HEK293 (cell line): ENCODE data around the gene VKORC1L1.

ENCODE experiments used
- BCL11B ChIP-seq: fragments of 450-650 bp; formaldehyde crosslinking; IDR thresholded peaks from 2 replicates; pipeline ENCODE4 v1.5.1; 2016; ENCODE audit warnings: low read depth, missing biosample characterization, missing genetic modification characterization
- IKZF3 ChIP-seq: fragments of 450-650 bp; IDR thresholded peaks from 2 replicates; pipeline ENCODE4 v1.5.0; 2018; ENCODE audit warnings: missing biosample characterization, mild to moderate bottlenecking, missing genetic modification characterization, moderate library complexity
- REPIN1 ChIP-seq: fragments of 450-650 bp; formaldehyde crosslinking; IDR thresholded peaks from 2 replicates; pipeline ENCODE4 v1.5.1; 2017; ENCODE audit warnings: missing biosample characterization, missing genetic modification characterization, low read depth
- SP7 ChIP-seq: fragments of 450-650 bp; formaldehyde crosslinking; IDR thresholded peaks from 2 replicates; pipeline ENCODE4 v1.5.1; 2016; ENCODE audit warnings: missing biosample characterization, missing genetic modification characterization
- WT1 ChIP-seq: fragments of 450-650 bp; formaldehyde crosslinking; IDR thresholded peaks from 2 replicates; pipeline ENCODE4 v1.5.1; 2016; ENCODE audit warnings: missing biosample characterization, missing genetic modification characterization
- ZEB2 ChIP-seq: fragments of 450-650 bp; formaldehyde crosslinking; IDR thresholded peaks from 2 replicates; pipeline ENCODE4 v1.5.1; 2016; ENCODE audit warnings: missing biosample characterization, missing genetic modification characterization
- ZFP69B ChIP-seq: fragments of 450-650 bp; formaldehyde crosslinking; IDR thresholded peaks from 2 replicates; pipeline ENCODE4 v1.5.1; 2016; ENCODE audit warnings: missing biosample characterization, missing genetic modification characterization
- ZNF10 ChIP-seq: fragments of 450-650 bp; formaldehyde crosslinking; IDR thresholded peaks from 2 replicates; pipeline ENCODE4 v1.5.1; 2017; ENCODE audit warnings: missing biosample characterization, missing genetic modification characterization
- ZNF121 ChIP-seq: fragments of 450-650 bp; formaldehyde crosslinking; IDR thresholded peaks from 2 replicates; pipeline ENCODE4 v1.5.1; 2016; ENCODE audit warnings: missing biosample characterization, missing genetic modification characterization
- ZNF133 ChIP-seq: fragments of 450-650 bp; formaldehyde crosslinking; IDR thresholded peaks from 2 replicates; pipeline ENCODE4 v1.5.1; 2016; ENCODE audit warnings: missing biosample characterization, missing genetic modification characterization
- ZNF174 ChIP-seq: fragments of 450-650 bp; formaldehyde crosslinking; IDR thresholded peaks from 2 replicates; pipeline ENCODE4 v1.5.0; 2017; ENCODE audit warnings: missing biosample characterization, mild to moderate bottlenecking, missing genetic modification characterization
- ZNF239 ChIP-seq: fragments of 450-650 bp; formaldehyde crosslinking; IDR thresholded peaks from 2 replicates; pipeline ENCODE4 v1.5.1; 2016; ENCODE audit warnings: missing biosample characterization, missing genetic modification characterization
- ZNF266 ChIP-seq: fragments of 450-650 bp; formaldehyde crosslinking; IDR thresholded peaks from 2 replicates; pipeline ENCODE4 v1.5.1; 2016; ENCODE audit warnings: missing biosample characterization, missing genetic modification characterization, low read depth
- ZNF274 ChIP-seq, 2 experiments: fragments of 200-500 bp in 1 of 2; fragments of 450-650 bp in 1 of 2; sonication (Bioruptor generic) in 1 of 2; formaldehyde crosslinking in 1 of 2; IDR thresholded peaks; 2 replicates each; pipeline versions ENCODE4 v1.5.1 to v1.6.1; 2014 to 2016; ENCODE audit warnings: borderline replicate concordance in 1 of 2, inconsistent platforms in 1 of 2, low read length in 1 of 2, missing biosample characterization in 1 of 2, missing genetic modification characterization in 1 of 2
- ZNF324 ChIP-seq: fragments of 450-650 bp; formaldehyde crosslinking; IDR thresholded peaks from 2 replicates; pipeline ENCODE4 v1.5.1; 2016; ENCODE audit warnings: missing biosample characterization, missing genetic modification characterization
- ZNF350 ChIP-seq: fragments of 450-650 bp; formaldehyde crosslinking; IDR thresholded peaks from 2 replicates; pipeline ENCODE4 v1.5.0; 2017; ENCODE audit warnings: missing biosample characterization, mild to moderate bottlenecking, missing genetic modification characterization
- ZNF391 ChIP-seq: fragments of 450-650 bp; formaldehyde crosslinking; IDR thresholded peaks from 2 replicates; pipeline ENCODE4 v1.5.1; 2016; ENCODE audit warnings: low read depth, missing biosample characterization, missing genetic modification characterization, borderline replicate concordance
- ZNF585B ChIP-seq: fragments of 450-650 bp; formaldehyde crosslinking; IDR thresholded peaks from 2 replicates; pipeline ENCODE4 v1.5.1; 2016; ENCODE audit warnings: missing biosample characterization, missing genetic modification characterization
- ZNF600 ChIP-seq: fragments of 450-650 bp; formaldehyde crosslinking; IDR thresholded peaks from 2 replicates; pipeline ENCODE4 v1.5.1; 2016; ENCODE audit warnings: missing biosample characterization, missing genetic modification characterization
- ZNF626 ChIP-seq: fragments of 450-650 bp; sonication (Bioruptor Pico); formaldehyde crosslinking; IDR thresholded peaks from 2 replicates; pipeline ENCODE4 v1.5.1; 2018; ENCODE audit warnings: missing biosample characterization, missing genetic modification characterization, inconsistent platforms
- ZNF76 ChIP-seq: fragments of 450-650 bp; formaldehyde crosslinking; IDR thresholded peaks from 2 replicates; pipeline ENCODE4; 2016; ENCODE audit warnings: low read depth, missing biosample characterization, missing genetic modification characterization, borderline replicate concordance
- ZNF776 ChIP-seq: fragments of 450-650 bp; formaldehyde crosslinking; IDR thresholded peaks from 2 replicates; pipeline ENCODE4 v1.5.0; 2017; ENCODE audit warnings: missing biosample characterization, missing genetic modification characterization, borderline replicate concordance
- TF ChIP-seq, protein P1 (sequence below): fragments of 450-650 bp; formaldehyde crosslinking; IDR thresholded peaks from 2 replicates; pipeline ENCODE4 v1.5.1; 2016; ENCODE audit warnings: missing biosample characterization, missing genetic modification characterization, borderline replicate concordance
- TF ChIP-seq, protein P2 (sequence below): fragments of 450-650 bp; formaldehyde crosslinking; IDR thresholded peaks from 2 replicates; pipeline ENCODE4 v1.5.1; 2017; ENCODE audit warnings: missing biosample characterization, missing genetic modification characterization
- TF ChIP-seq, protein P3 (sequence below): fragments of 450-650 bp; formaldehyde crosslinking; IDR thresholded peaks from 2 replicates; pipeline ENCODE4 v1.5.1; 2016; ENCODE audit warnings: missing biosample characterization, missing genetic modification characterization, borderline replicate concordance
- TF ChIP-seq, protein P4 (sequence below): sonication (generic); formaldehyde crosslinking; IDR thresholded peaks from 2 replicates; pipeline ENCODE4 v1.8.1; 2022; ENCODE audit warnings: mild to moderate bottlenecking, moderate library complexity, missing genetic modification reagents
- TF ChIP-seq, protein P5 (sequence below): fragments of 450-650 bp; formaldehyde crosslinking; IDR thresholded peaks from 2 replicates; pipeline ENCODE4 v1.5.1; 2016; ENCODE audit warnings: missing biosample characterization, missing genetic modification characterization

The VKORC1L1 gene

DNA sequence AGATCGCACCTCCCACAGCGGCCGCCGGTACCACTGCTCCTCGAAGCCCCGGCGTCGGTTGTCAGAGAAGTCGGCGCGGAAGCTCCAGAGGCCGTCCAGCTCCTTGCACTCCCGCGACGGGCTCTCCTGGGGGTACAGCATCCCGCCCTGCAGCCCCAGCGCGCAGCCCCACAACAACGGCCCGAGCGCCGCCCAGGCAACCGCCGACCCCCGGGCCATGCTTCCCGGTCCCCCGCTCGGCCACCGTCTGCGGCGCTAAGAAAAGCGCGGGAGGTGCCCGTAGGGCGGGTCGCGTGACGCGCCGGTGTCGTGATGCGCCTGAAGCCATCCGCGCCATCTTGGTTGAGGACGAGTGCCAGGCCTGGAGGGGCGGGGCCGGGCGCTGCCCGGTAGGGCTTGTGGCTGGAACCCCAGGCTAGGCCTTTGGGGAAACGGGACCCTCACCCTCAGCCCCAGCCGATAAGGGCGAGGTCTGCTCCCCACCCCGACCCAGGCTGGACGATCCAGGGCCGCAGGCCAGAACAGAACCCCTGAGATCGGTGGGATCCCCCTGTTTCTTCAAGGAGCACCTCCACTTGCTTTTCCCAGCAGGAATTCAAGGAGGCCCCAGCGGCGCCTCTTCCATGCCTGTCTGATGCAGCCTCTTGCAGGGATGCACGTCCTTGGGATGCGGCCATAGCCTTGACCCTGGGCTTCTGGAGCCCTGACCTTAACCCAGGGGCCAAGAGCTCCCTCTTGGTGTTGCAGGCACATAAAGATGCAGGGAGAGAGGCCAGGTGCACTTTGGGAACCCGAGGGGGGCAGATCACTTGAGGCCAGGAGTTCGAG lies 109.3 kb downstream of the VKORC1L1 start, which contains the start of gene GUSB (continued):
- no peak for TF ChIP-seq ZNF585B (tag by site-specific recombination)
- TF ChIP-seq, protein P1, sequence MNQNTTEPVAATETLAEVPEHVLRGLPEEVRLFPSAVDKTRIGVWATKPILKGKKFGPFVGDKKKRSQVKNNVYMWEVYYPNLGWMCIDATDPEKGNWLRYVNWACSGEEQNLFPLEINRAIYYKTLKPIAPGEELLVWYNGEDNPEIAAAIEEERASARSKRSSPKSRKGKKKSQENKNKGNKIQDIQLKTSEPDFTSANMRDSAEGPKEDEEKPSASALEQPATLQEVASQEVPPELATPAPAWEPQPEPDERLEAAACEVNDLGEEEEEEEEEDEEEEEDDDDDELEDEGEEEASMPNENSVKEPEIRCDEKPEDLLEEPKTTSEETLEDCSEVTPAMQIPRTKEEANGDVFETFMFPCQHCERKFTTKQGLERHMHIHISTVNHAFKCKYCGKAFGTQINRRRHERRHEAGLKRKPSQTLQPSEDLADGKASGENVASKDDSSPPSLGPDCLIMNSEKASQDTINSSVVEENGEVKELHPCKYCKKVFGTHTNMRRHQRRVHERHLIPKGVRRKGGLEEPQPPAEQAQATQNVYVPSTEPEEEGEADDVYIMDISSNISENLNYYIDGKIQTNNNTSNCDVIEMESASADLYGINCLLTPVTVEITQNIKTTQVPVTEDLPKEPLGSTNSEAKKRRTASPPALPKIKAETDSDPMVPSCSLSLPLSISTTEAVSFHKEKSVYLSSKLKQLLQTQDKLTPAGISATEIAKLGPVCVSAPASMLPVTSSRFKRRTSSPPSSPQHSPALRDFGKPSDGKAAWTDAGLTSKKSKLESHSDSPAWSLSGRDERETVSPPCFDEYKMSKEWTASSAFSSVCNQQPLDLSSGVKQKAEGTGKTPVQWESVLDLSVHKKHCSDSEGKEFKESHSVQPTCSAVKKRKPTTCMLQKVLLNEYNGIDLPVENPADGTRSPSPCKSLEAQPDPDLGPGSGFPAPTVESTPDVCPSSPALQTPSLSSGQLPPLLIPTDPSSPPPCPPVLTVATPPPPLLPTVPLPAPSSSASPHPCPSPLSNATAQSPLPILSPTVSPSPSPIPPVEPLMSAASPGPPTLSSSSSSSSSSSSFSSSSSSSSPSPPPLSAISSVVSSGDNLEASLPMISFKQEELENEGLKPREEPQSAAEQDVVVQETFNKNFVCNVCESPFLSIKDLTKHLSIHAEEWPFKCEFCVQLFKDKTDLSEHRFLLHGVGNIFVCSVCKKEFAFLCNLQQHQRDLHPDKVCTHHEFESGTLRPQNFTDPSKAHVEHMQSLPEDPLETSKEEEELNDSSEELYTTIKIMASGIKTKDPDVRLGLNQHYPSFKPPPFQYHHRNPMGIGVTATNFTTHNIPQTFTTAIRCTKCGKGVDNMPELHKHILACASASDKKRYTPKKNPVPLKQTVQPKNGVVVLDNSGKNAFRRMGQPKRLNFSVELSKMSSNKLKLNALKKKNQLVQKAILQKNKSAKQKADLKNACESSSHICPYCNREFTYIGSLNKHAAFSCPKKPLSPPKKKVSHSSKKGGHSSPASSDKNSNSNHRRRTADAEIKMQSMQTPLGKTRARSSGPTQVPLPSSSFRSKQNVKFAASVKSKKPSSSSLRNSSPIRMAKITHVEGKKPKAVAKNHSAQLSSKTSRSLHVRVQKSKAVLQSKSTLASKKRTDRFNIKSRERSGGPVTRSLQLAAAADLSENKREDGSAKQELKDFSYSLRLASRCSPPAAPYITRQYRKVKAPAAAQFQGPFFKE (tag by site-specific recombination) = no peak
- TF ChIP-seq ZEB2 = peak; percentile 96
- TF ChIP-seq ZNF350 (tag by site-specific recombination) = no peak
- TF ChIP-seq ZNF239 (tag by site-specific recombination) = no peak
- TF ChIP-seq ZNF274 (IDR thresholded peaks at IDR 0.05; ENCODE audit: low read length) = no peak
- no peak for TF ChIP-seq ZNF274 (tag by site-specific recombination; IDR thresholded peaks at IDR 0.05; ENCODE audit: borderline replicate concordance)
- TF ChIP-seq REPIN1 = no peak
- no peak for TF ChIP-seq ZNF600 (tag by site-specific recombination)
- peak; percentile 40; the same call in 1 of the 2 replicates for TF ChIP-seq ZNF10 (tag by site-specific recombination)
- TF ChIP-seq ZNF133 (tag by site-specific recombination) = no peak
- peak; percentile 67; the same call in 1 of the 2 replicates for TF ChIP-seq SP7 (tag by site-specific recombination)
- peak; percentile 50; the same call in 1 of the 2 replicates for TF ChIP-seq BCL11B (tag by site-specific recombination)
- TF ChIP-seq ZNF121 (tag by site-specific recombination) = 0 out of 2 replicates have a peak, but pooled peaks have one; percentile 35
- TF ChIP-seq, protein P2, sequence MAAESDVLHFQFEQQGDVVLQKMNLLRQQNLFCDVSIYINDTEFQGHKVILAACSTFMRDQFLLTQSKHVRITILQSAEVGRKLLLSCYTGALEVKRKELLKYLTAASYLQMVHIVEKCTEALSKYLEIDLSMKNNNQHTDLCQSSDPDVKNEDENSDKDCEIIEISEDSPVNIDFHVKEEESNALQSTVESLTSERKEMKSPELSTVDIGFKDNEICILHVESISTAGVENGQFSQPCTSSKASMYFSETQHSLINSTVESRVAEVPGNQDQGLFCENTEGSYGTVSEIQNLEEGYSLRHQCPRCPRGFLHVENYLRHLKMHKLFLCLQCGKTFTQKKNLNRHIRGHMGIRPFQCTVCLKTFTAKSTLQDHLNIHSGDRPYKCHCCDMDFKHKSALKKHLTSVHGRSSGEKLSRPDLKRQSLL (tag by site-specific recombination) = 0 out of 2 replicates have a peak, but pooled peaks have one; percentile 24
- TF ChIP-seq, protein P3, sequence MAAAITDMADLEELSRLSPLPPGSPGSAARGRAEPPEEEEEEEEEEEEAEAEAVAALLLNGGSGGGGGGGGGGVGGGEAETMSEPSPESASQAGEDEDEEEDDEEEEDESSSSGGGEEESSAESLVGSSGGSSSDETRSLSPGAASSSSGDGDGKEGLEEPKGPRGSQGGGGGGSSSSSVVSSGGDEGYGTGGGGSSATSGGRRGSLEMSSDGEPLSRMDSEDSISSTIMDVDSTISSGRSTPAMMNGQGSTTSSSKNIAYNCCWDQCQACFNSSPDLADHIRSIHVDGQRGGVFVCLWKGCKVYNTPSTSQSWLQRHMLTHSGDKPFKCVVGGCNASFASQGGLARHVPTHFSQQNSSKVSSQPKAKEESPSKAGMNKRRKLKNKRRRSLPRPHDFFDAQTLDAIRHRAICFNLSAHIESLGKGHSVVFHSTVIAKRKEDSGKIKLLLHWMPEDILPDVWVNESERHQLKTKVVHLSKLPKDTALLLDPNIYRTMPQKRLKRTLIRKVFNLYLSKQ (tag by site-specific recombination) = no peak
- TF ChIP-seq ZFP69B (tag by site-specific recombination) = no peak; the same call in 1 of the 2 replicates
- no peak for TF ChIP-seq ZNF776 (tag by site-specific recombination)
- TF ChIP-seq WT1 (tag by site-specific recombination) = peak; percentile 78
- TF ChIP-seq IKZF3 = 0 out of 2 replicates have a peak, but pooled peaks have one; percentile 16
- TF ChIP-seq, protein P4, sequence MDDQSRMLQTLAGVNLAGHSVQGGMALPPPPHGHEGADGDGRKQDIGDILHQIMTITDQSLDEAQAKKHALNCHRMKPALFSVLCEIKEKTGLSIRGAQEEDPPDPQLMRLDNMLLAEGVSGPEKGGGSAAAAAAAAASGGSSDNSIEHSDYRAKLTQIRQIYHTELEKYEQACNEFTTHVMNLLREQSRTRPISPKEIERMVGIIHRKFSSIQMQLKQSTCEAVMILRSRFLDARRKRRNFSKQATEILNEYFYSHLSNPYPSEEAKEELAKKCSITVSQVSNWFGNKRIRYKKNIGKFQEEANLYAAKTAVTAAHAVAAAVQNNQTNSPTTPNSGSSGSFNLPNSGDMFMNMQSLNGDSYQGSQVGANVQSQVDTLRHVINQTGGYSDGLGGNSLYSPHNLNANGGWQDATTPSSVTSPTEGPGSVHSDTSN (CRISPR knock-in tag) = peak; percentile 96
- TF ChIP-seq ZNF626 (tag by site-specific recombination) = no peak
- no peak for TF ChIP-seq ZNF266 (tag by site-specific recombination)
- TF ChIP-seq ZNF174 (tag by site-specific recombination) = no peak
- TF ChIP-seq ZNF324 (tag by site-specific recombination) = peak; percentile 77; the same call in 1 of the 2 replicates
- TF ChIP-seq ZNF76 (tag by site-specific recombination) = peak; percentile 83
- TF ChIP-seq ZNF391 (tag by site-specific recombination) = 0 out of 2 replicates have a peak, but pooled peaks have one; percentile 27
- TF ChIP-seq, protein P5, sequence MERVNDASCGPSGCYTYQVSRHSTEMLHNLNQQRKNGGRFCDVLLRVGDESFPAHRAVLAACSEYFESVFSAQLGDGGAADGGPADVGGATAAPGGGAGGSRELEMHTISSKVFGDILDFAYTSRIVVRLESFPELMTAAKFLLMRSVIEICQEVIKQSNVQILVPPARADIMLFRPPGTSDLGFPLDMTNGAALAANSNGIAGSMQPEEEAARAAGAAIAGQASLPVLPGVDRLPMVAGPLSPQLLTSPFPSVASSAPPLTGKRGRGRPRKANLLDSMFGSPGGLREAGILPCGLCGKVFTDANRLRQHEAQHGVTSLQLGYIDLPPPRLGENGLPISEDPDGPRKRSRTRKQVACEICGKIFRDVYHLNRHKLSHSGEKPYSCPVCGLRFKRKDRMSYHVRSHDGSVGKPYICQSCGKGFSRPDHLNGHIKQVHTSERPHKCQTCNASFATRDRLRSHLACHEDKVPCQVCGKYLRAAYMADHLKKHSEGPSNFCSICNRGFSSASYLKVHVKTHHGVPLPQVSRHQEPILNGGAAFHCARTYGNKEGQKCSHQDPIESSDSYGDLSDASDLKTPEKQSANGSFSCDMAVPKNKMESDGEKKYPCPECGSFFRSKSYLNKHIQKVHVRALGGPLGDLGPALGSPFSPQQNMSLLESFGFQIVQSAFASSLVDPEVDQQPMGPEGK = peak; percentile 75
